ENCODE measurements around the gene PNPLA8.

DNA sequence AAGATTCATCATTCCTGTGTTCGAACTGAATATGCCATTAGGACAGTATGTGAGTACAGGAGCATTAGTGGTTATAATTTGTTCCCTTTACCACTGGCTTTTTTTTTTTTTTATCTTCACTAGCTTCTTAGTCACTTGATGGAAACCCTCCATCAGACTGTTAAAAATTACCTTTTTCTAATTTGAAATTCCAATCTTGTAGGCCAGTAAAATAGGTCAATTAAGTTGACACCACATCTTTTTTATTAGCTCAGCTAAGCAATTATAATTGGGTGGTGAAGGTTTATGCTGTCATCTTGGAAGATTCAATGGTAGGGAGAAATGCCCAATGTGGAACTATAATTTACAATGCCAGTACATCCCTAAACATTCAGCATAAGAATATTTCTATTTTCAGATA lies 75.8 kb downstream of the PNPLA8 start:
- TF ChIP-seq, protein P1, sequence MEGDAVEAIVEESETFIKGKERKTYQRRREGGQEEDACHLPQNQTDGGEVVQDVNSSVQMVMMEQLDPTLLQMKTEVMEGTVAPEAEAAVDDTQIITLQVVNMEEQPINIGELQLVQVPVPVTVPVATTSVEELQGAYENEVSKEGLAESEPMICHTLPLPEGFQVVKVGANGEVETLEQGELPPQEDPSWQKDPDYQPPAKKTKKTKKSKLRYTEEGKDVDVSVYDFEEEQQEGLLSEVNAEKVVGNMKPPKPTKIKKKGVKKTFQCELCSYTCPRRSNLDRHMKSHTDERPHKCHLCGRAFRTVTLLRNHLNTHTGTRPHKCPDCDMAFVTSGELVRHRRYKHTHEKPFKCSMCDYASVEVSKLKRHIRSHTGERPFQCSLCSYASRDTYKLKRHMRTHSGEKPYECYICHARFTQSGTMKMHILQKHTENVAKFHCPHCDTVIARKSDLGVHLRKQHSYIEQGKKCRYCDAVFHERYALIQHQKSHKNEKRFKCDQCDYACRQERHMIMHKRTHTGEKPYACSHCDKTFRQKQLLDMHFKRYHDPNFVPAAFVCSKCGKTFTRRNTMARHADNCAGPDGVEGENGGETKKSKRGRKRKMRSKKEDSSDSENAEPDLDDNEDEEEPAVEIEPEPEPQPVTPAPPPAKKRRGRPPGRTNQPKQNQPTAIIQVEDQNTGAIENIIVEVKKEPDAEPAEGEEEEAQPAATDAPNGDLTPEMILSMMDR (IDR thresholded peaks at IDR 0.05), result no peak
- TF ChIP-seq POLR2A (IDR thresholded peaks at IDR 0.05), result no peak

All from heart left ventricle (tissue), 13 donors.